ENCODE measurements around the gene VMO1.

The VMO1 gene

DNA sequence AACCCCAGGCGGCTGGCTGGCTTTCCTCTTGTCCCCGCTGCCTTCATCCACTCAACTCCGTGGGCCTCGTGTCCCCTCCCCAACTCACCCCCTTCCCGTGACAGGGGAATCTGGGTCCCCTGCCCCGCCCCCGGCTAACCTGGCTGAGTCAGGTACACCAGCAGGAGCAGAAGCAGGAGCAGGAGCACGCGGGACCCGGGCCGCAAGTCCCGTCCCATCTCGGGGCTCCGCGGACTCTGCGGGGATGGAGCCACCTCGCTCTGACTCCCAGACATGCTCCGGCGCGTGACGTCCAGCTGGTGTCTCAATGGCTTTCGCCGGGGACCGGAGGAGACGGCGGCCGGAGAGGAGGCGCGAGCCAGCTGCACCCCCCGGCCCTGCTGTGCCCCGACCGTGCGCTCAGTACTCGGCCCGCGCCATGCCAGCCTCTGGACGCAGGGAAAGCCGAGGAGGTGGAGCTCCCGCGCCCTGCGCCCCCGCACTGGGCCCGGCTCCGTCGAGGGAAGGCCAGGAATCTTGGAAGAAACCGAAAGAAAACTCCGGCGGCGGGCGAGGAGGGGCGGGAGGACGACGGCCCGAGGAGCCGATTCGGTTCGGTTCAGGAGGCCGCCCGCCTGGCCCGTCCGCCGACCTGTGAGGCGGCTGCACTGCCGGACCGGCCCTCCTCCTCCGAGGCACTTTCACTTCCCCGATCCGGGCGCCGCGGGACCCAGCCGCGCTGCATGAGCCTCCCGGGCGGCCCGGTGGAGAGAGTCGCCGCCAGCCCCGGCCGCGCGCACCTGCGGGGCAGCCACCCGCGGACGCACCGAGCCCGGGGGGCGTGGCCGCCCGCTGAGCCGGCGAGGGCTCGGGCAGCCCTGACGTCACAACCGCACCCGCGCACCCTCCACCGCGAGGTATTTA is 46.8 kb downstream of the VMO1 start, which contains the start of the genes CXCL16 and ZMYND15:
Gene CXCL16, minus strand, starts transcription at position 807 of the 903 bp plus-strand sequence. Its CDS starts 589 bp downstream, at position 218.
Gene ZMYND15, plus strand, starts transcription at position 712 of the 903 bp plus-strand sequence. CDS start 716 bp downstream, outside the sequence.
- DNase-seq (ENCODE audit: extremely low read depth, insufficient read length), result peak; percentile 66
- H3K36me3 ChIP-seq (ENCODE audit: control insufficient read depth, insufficient read depth, low read length), result no peaks in the 10 kb centered on the region
- H3K27me3 ChIP-seq (replicated peaks; ENCODE audit: control insufficient read depth, insufficient read depth, low read length), result no peaks in the 10 kb centered on the region; the same call in 1 of the 2 replicates
- peak within 1 kb of the TSS; percentile 68 for H3K4me3 ChIP-seq (replicated peaks; ENCODE audit: low read depth, low read length)
- TF ChIP-seq, protein P1, sequence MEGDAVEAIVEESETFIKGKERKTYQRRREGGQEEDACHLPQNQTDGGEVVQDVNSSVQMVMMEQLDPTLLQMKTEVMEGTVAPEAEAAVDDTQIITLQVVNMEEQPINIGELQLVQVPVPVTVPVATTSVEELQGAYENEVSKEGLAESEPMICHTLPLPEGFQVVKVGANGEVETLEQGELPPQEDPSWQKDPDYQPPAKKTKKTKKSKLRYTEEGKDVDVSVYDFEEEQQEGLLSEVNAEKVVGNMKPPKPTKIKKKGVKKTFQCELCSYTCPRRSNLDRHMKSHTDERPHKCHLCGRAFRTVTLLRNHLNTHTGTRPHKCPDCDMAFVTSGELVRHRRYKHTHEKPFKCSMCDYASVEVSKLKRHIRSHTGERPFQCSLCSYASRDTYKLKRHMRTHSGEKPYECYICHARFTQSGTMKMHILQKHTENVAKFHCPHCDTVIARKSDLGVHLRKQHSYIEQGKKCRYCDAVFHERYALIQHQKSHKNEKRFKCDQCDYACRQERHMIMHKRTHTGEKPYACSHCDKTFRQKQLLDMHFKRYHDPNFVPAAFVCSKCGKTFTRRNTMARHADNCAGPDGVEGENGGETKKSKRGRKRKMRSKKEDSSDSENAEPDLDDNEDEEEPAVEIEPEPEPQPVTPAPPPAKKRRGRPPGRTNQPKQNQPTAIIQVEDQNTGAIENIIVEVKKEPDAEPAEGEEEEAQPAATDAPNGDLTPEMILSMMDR (IDR thresholded peaks at IDR 0.05; ENCODE audit: insufficient read depth, low read length, poor library complexity, severe bottlenecking), result no peak

DNA sequence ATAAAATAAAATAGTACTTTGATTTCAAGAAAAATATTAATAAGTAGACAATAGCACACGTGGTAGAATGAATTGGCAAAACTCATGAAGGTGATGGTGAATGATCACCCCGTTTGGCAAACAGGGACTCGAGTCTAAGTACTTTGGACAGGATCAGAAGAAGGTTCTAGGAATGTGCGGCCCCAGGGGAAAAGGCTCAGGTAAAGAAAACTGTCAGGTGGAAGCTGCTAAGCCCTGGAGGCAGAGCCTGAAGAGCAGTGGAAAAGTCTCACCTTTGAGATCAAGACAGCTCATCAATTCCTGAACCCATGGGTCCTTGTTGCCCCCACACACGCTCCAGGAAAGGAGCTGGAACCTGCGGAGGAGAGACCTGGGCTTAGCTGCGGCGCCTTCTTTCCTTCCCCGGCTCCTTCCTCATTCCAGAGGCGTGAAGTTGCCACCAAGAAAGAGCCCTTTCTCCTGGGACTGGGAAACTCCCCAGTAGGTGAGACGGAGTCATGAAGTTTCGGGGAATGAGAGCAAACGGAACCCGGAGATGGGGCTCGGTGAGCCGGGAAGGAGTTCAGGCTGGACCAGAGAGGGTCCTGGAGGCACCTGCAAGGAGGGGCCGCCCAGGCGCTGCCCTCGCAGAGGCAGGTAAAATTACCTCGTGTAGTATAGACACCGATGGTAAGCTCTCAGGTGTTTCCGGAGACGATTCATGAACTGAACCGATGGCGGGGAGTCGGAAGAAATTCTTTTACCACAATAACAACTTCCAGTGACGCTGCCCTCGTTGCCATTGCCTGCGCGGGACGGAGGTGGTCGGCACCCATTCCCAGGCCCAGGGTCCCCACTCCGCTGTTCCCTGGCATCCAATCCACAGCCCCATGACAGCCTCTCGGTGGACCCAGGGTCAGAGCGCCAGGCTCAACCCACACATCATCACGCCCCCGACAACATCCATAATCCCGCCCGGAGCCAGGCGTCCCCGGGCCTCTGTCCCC is 47.7 kb downstream of the VMO1 start:
- Histone ChIP-seq H3K27me3 (replicated peaks; ENCODE audit: control insufficient read depth, insufficient read depth, low read length) (no peaks in the 10 kb centered on the region; the same call in 1 of the 2 replicates), H3K4me3 (replicated peaks; ENCODE audit: low read depth, low read length) (peak overlapping the region; percentile 68), H3K36me3 (ENCODE audit: control insufficient read depth, insufficient read depth, low read length) (no peaks in the 10 kb centered on the region)
- TF ChIP-seq, protein P1 (IDR thresholded peaks at IDR 0.05; ENCODE audit: insufficient read depth, low read length, poor library complexity, severe bottlenecking), result no peak
- DNase-seq (ENCODE audit: extremely low read depth, insufficient read length), result no peak

DNA sequence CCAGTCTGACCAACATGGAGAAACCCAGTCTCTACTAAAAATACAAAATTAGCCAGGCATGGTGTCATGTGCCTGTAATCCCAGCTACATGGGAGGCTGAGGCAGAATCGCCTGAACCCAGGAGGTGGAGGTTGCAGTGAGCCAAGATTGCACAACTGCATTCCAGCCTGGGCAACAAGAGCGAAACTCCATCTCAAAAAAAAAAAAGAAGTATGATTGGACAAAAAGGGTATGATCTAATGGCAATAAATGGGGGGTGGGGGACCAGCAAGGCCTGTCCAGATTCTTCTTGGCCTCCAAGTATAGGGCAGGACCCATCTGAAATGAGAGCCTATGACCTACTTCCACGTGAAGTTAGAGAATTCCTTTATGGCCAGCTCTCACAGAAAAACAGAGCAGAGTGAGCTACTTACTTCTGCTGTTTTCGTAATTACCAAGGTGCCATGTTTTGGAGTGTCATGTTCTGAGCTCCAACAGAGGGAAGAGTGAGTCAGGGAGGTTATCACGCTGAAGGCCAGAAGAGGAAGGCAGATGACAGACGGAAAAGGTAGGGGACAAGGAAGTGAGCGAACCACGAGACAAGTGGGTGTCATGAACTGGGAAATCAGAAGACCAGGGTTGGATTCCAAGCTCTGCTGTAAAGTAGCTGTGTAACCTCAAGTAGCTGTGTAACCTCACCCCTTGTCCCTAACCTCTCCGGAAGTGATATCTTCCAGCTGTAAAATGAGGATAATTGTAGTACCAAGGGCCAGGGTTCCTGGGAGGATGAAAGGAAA is 50.1 kb downstream of the VMO1 start:
- H3K4me3 ChIP-seq (replicated peaks; ENCODE audit: low read depth, low read length), result no peak overlapping the region
- no peaks in the 10 kb centered on the region; the same call in 1 of the 2 replicates for H3K27me3 ChIP-seq (replicated peaks; ENCODE audit: control insufficient read depth, insufficient read depth, low read length)
- DNase-seq (ENCODE audit: extremely low read depth, insufficient read length), result no peak
- no peaks in the 10 kb centered on the region for H3K36me3 ChIP-seq (ENCODE audit: control insufficient read depth, insufficient read depth, low read length)
- TF ChIP-seq, protein P1 (IDR thresholded peaks at IDR 0.05; ENCODE audit: insufficient read depth, low read length, poor library complexity, severe bottlenecking), result no peak

Measured in GM06990 (cell line).